GM23338 (cell line): Measurements from ENCODE around the gene TBX10. TPM values are rescaled to one million over a fixed set of nuclear protein-coding genes. Genes with fewer than 3 reads are reported as not detected.

Experiments used
- ATAC-seq: fragments of 200-7000 bp; cut with Tn5 transposase; 3 replicates; pipeline ENCODE4 v1.9.1; 2020
- DNase-seq: peaks from one replicate; pipeline ENCODE4 v3.0.0-alpha.2; 2015; ENCODE audit warnings: low spot score
- H2AFZ ChIP-seq: fragments of 200-600 bp; sonication (generic); 2 replicates; pipeline ENCODE4 v1.8.0; 2016; ENCODE audit warnings: antibody characterized with exemption, mild to moderate bottlenecking, moderate library complexity
- H3F3A ChIP-seq: fragments of 200-600 bp; sonication (generic); replicated peaks from 2 replicates; pipeline ENCODE4 v1.8.0; 2017; ENCODE audit warnings: antibody characterized with exemption, mixed run types, low read depth
- H3K27ac ChIP-seq: fragments of 200-600 bp; sonication (generic); 2 replicates; pipeline ENCODE4 v1.6.1; 2016; ENCODE audit warnings: low read depth
- H3K27me3 ChIP-seq: fragments of 200-600 bp; sonication (generic); 2 replicates; pipeline ENCODE4 v1.8.0; 2016; ENCODE audit warnings: mild to moderate bottlenecking, mixed run types, moderate library complexity; ENCODE audit not compliant: insufficient read depth
- H3K36me3 ChIP-seq: fragments of 200-600 bp; sonication (generic); 2 replicates; pipeline ENCODE4 v1.8.0; 2016; ENCODE audit warnings: mild to moderate bottlenecking; ENCODE audit not compliant: insufficient read depth
- H3K4me1 ChIP-seq: fragments of 200-600 bp; sonication (generic); 2 replicates; pipeline ENCODE4 v1.8.0; 2016; ENCODE audit warnings: mild to moderate bottlenecking, moderate library complexity; ENCODE audit not compliant: insufficient read depth
- H3K4me2 ChIP-seq: fragments of 200-600 bp; sonication (generic); 2 replicates; pipeline ENCODE4 v1.7.1; 2017; ENCODE audit warnings: mixed run types
- H3K4me3 ChIP-seq: fragments of 200-600 bp; sonication (generic); 2 replicates; pipeline ENCODE4 v1.6.1; 2016; ENCODE audit warnings: mixed run types
- H3K79me2 ChIP-seq: fragments of 200-600 bp; sonication (generic); replicated peaks from 2 replicates; pipeline ENCODE4 v1.8.0; 2017; ENCODE audit warnings: mild to moderate bottlenecking; ENCODE audit not compliant: insufficient read depth
- H3K9me2 ChIP-seq: fragments of 200-600 bp; sonication (generic); 2 replicates; pipeline ENCODE4 v1.8.0; 2017; ENCODE audit not compliant: insufficient read depth
- H4K20me1 ChIP-seq: fragments of 200-600 bp; sonication (generic); replicated peaks from 2 replicates; pipeline ENCODE4 v1.8.0; 2017; ENCODE audit warnings: mild to moderate bottlenecking; ENCODE audit not compliant: insufficient read depth
- H3K27ac Mint-ChIP-seq: 2 replicates; pipeline ENCODE4 v1.8.0; 2020; ENCODE audit warnings: inconsistent platforms, mild to moderate bottlenecking, moderate library complexity, mixed read lengths
- H3K27me3 Mint-ChIP-seq: 3 replicates; pipeline ENCODE4 v1.8.0; 2022; ENCODE audit warnings: low read depth, mild to moderate bottlenecking, moderate library complexity, mixed read lengths, inconsistent platforms; ENCODE audit not compliant: insufficient read depth, poor library complexity
- H3K36me3 Mint-ChIP-seq: 3 replicates; pipeline ENCODE4 v1.8.0; 2021; ENCODE audit warnings: low read depth, mild to moderate bottlenecking, inconsistent platforms, moderate library complexity, mixed read lengths
- H3K4me1 Mint-ChIP-seq: 3 replicates; pipeline ENCODE4 v1.8.0; 2020; ENCODE audit warnings: mild to moderate bottlenecking, inconsistent platforms, mixed read lengths
- H3K4me3 Mint-ChIP-seq: 3 replicates; pipeline ENCODE4 v1.8.0; 2021; ENCODE audit warnings: moderate library complexity, mild to moderate bottlenecking, inconsistent platforms, mixed read lengths
- H3K9me3 Mint-ChIP-seq: 3 replicates; pipeline ENCODE4 v1.8.0; 2020; ENCODE audit warnings: moderate library complexity, mild to moderate bottlenecking, inconsistent platforms, mixed read lengths
- EZH2phosphoT487 ChIP-seq: fragments of 200-600 bp; sonication (generic); IDR thresholded peaks from one replicate; pipeline ENCODE4 v1.8.1; 2018; ENCODE audit warnings: antibody characterized with exemption; ENCODE audit not compliant: unreplicated experiment
- JUNB ChIP-seq: IDR thresholded peaks from one replicate; pipeline ENCODE4 v1.6.1; 2016; ENCODE audit warnings: antibody characterized with exemption; ENCODE audit not compliant: unreplicated experiment
- NANOG ChIP-seq: IDR thresholded peaks from 2 replicates; pipeline ENCODE4 v1.6.1; 2016; ENCODE audit warnings: antibody characterized with exemption, borderline replicate concordance
- POLR2AphosphoS5 ChIP-seq: IDR thresholded peaks from 2 replicates; pipeline ENCODE4 v1.6.1; 2016; ENCODE audit warnings: antibody characterized with exemption, low read depth
- REST ChIP-seq: IDR thresholded peaks from one replicate; pipeline ENCODE4 v1.6.1; 2018; ENCODE audit warnings: antibody characterized with exemption; ENCODE audit not compliant: unreplicated experiment
- STAT1 ChIP-seq: IDR thresholded peaks from one replicate; pipeline ENCODE4 v1.6.1; 2016; ENCODE audit warnings: antibody characterized with exemption; ENCODE audit not compliant: unreplicated experiment
- ZNF114 ChIP-seq: fragments of 250-450 bp; sonication (Bioruptor Pico); IDR thresholded peaks from 2 replicates; pipeline ENCODE4 v1.5.0; 2020; ENCODE audit warnings: mild to moderate bottlenecking, moderate library complexity
- ZNF462 ChIP-seq: fragments of 250-450 bp; sonication (Bioruptor Pico); IDR thresholded peaks from 2 replicates; pipeline ENCODE4 v1.5.0; 2020; ENCODE audit warnings: mild to moderate bottlenecking, moderate library complexity
- polyA plus RNA-seq: library from polyadenylated mRNA; unstranded; fragments of >200 nt; fragmentation: Nextera tagmentation; extraction: Ambion mirVana; gene quantifications from 2 replicates; pipeline ENCODE4 v1.2.1, GENCODE V29; 2016
- total RNA-seq: library from RNA; depleted of rRNA; stranded (reverse); fragments of >200 nt; shearing (Covaris generic); gene quantifications from 2 replicates; pipeline ENCODE4 v1.2.3, GENCODE V29; 2014
- TF ChIP-seq, protein P1 (sequence below): IDR thresholded peaks from 2 replicates; pipeline ENCODE4 v1.6.1; 2016; ENCODE audit warnings: antibody characterized with exemption
- TF ChIP-seq, protein P2 (sequence below), 2 experiments: fragments of 200-600 bp in 1 of 2; sonication (generic) in 1 of 2; conservative IDR thresholded peaks; 2 replicates each; pipeline versions ENCODE4 v1.5.1 to v1.6.1; 2016 to 2017; ENCODE audit warnings: antibody characterized with exemption in 2 of 2, low read depth in 2 of 2, mild to moderate bottlenecking in 2 of 2, moderate library complexity in 1 of 2

The TBX10 gene
- total and polyA plus RNA-seq, 2 experiments from 2014 or later = 0.10 TPM; not detected in 1

GRCh38 chr11:67627441-67627811 lies 12.1 kb downstream of the TBX10 start:
- peaks cover 16% of the 10 kb centered on the region; the same call in 1 of the 2 replicates for H3K4me1 ChIP-seq
- no peak overlapping the region; the same call in 2 of the 3 replicates for H3K4me3 Mint-ChIP-seq
- no peaks in the 10 kb centered on the region for H3K9me2 ChIP-seq
- peaks cover 31% of the 10 kb centered on the region for H3K27me3 Mint-ChIP-seq
- H4K20me1 ChIP-seq = no peaks in the 10 kb centered on the region
- no peaks in the 10 kb centered on the region for H3K79me2 ChIP-seq
- DNase-seq = no peak
- H3K4me2 ChIP-seq = no peak overlapping the region
- no peak overlapping the region for H3K4me3 ChIP-seq
- H3K36me3 ChIP-seq = no peaks in the 10 kb centered on the region
- peaks cover 5% of the 10 kb centered on the region; the same call in 1 of the 2 replicates for H3F3A ChIP-seq
- H3K27me3 ChIP-seq = 0 out of 2 replicates have a peak, but pooled peaks cover 6% of the 10 kb centered on the region
- TF ChIP-seq STAT1 = no peak
- no peak overlapping the region for H3K27ac ChIP-seq
- no peak overlapping the region for H3K27ac Mint-ChIP-seq
- no peak overlapping the region for H2AFZ ChIP-seq
- ATAC-seq = no peak
- peaks cover 24% of the 10 kb centered on the region for H3K36me3 Mint-ChIP-seq
- H3K9me3 Mint-ChIP-seq = peaks cover 6% of the 10 kb centered on the region; the same call in 2 of the 3 replicates
- peaks cover 22% of the 10 kb centered on the region for H3K4me1 Mint-ChIP-seq

GRCh38 chr11:67626970-67627369 lies 12.6 kb downstream of the TBX10 start:
- Histone ChIP-seq H3K79me2 (no peaks in the 10 kb centered on the region), H3K4me3 (no peak overlapping the region), H2AFZ (no peak overlapping the region), H3K4me1 (peaks cover 21% of the 10 kb centered on the region; the same call in 1 of the 2 replicates), H3K4me2 (no peak overlapping the region), H3K27ac (no peak overlapping the region), H3K27me3 (0 out of 2 replicates have a peak, but pooled peaks cover 6% of the 10 kb centered on the region), H3K36me3 (no peaks in the 10 kb centered on the region), H3K9me2 (no peaks in the 10 kb centered on the region), H3F3A (peaks cover 5% of the 10 kb centered on the region; the same call in 1 of the 2 replicates), H4K20me1 (no peaks in the 10 kb centered on the region)
- H3K27me3 Mint-ChIP-seq = peaks cover 29% of the 10 kb centered on the region
- ATAC-seq (no peak), DNase-seq (no peak)
- no peak overlapping the region for H3K27ac Mint-ChIP-seq
- peaks cover 7% of the 10 kb centered on the region; the same call in 2 of the 3 replicates for H3K9me3 Mint-ChIP-seq
- H3K4me3 Mint-ChIP-seq = no peak overlapping the region
- H3K36me3 Mint-ChIP-seq = peaks cover 25% of the 10 kb centered on the region
- H3K4me1 Mint-ChIP-seq = peaks cover 22% of the 10 kb centered on the region
- TF ChIP-seq EZH2phosphoT487 (no peak), ZNF114 (CRISPR knock-in tag) (no peak), POLR2AphosphoS5 (no peak), NANOG (no peak), ZNF462 (CRISPR knock-in tag) (no peak), JUNB (no peak), REST (no peak)
- TF ChIP-seq, protein P1, sequence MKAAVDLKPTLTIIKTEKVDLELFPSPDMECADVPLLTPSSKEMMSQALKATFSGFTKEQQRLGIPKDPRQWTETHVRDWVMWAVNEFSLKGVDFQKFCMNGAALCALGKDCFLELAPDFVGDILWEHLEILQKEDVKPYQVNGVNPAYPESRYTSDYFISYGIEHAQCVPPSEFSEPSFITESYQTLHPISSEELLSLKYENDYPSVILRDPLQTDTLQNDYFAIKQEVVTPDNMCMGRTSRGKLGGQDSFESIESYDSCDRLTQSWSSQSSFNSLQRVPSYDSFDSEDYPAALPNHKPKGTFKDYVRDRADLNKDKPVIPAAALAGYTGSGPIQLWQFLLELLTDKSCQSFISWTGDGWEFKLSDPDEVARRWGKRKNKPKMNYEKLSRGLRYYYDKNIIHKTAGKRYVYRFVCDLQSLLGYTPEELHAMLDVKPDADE = no peak
- TF ChIP-seq, protein P2, sequence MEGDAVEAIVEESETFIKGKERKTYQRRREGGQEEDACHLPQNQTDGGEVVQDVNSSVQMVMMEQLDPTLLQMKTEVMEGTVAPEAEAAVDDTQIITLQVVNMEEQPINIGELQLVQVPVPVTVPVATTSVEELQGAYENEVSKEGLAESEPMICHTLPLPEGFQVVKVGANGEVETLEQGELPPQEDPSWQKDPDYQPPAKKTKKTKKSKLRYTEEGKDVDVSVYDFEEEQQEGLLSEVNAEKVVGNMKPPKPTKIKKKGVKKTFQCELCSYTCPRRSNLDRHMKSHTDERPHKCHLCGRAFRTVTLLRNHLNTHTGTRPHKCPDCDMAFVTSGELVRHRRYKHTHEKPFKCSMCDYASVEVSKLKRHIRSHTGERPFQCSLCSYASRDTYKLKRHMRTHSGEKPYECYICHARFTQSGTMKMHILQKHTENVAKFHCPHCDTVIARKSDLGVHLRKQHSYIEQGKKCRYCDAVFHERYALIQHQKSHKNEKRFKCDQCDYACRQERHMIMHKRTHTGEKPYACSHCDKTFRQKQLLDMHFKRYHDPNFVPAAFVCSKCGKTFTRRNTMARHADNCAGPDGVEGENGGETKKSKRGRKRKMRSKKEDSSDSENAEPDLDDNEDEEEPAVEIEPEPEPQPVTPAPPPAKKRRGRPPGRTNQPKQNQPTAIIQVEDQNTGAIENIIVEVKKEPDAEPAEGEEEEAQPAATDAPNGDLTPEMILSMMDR (conservative IDR thresholded peaks at IDR 0.05; ENCODE audit: low read depth in 2 of 2) = no peak
